OCI-LY1 (cell line): ENCODE results near the gene VPREB1.

Source experiments
- H2AFZ ChIP-seq: fragments of 200-600 bp; sonication (generic), shearing (Covaris generic); 2 replicates; pipeline ENCODE4 v1.6.0; 2014; ENCODE audit warnings: antibody characterized with exemption, mild to moderate bottlenecking, low read length
- H3F3A ChIP-seq: fragments of 200-600 bp; sonication (generic), shearing (Covaris generic); 2 replicates; pipeline ENCODE4 v1.6.0; 2014; ENCODE audit warnings: mild to moderate bottlenecking, antibody characterized with exemption, low read length, moderate library complexity; ENCODE audit not compliant: insufficient read depth
- H3K27ac ChIP-seq: fragments of 200-600 bp; sonication (generic); 2 replicates; pipeline ENCODE4 v1.5.1; 2014; ENCODE audit warnings: low read length, mixed run types, mild to moderate bottlenecking, low read depth; ENCODE audit not compliant: poor library complexity, severe bottlenecking
- H3K27me3 ChIP-seq: fragments of 200-600 bp; sonication (generic); 2 replicates; pipeline ENCODE4 v1.6.0; 2014; ENCODE audit warnings: antibody characterized with exemption, mild to moderate bottlenecking, low read length, moderate library complexity; ENCODE audit not compliant: insufficient read depth
- H3K36me3 ChIP-seq: fragments of 200-600 bp; sonication (generic); 2 replicates; pipeline ENCODE4 v1.6.1; 2014; ENCODE audit warnings: mild to moderate bottlenecking, antibody characterized with exemption, low read length, moderate library complexity, mixed read lengths; ENCODE audit not compliant: insufficient read depth
- H3K4me1 ChIP-seq: fragments of 200-600 bp; sonication (generic); 2 replicates; pipeline ENCODE4 v1.5.1; 2014; ENCODE audit warnings: mild to moderate bottlenecking, low read length, moderate library complexity; ENCODE audit not compliant: insufficient read depth, severe bottlenecking
- H3K4me2 ChIP-seq: fragments of 200-600 bp; sonication (generic), shearing (Covaris generic); 2 replicates; pipeline ENCODE4 v1.6.1; 2014; ENCODE audit warnings: low read length
- H3K4me3 ChIP-seq: fragments of 200-600 bp; sonication (generic); 2 replicates; pipeline ENCODE4 v1.5.1; 2014; ENCODE audit warnings: low read length, low read depth, mild to moderate bottlenecking, mixed read lengths; ENCODE audit not compliant: poor library complexity, severe bottlenecking
- H3K79me2 ChIP-seq: fragments of 200-600 bp; shearing (Covaris generic); 2 replicates; pipeline ENCODE4 v1.6.1; 2016; ENCODE audit warnings: mixed run types, low read length, mixed read lengths; ENCODE audit not compliant: insufficient read depth
- H3K9ac ChIP-seq: fragments of 200-600 bp; sonication (generic), shearing (Covaris generic); 2 replicates; pipeline ENCODE4 v1.6.1; 2014; ENCODE audit warnings: mild to moderate bottlenecking, low read length, mixed read lengths
- H3K9me2 ChIP-seq: fragments of 200-600 bp; sonication (generic), shearing (Covaris generic); 2 replicates; pipeline ENCODE4 v1.6.1; 2014; ENCODE audit warnings: low read depth, mild to moderate bottlenecking, low read length, mixed read lengths
- H3K9me3 ChIP-seq: fragments of 200-600 bp; shearing (Covaris generic); 2 replicates; pipeline ENCODE4 v1.6.1; 2014; ENCODE audit warnings: low read length, mixed read lengths
- H4K20me1 ChIP-seq: fragments of 200-600 bp; sonication (generic), shearing (Covaris generic); 2 replicates; pipeline ENCODE4 v1.6.0; 2016; ENCODE audit warnings: mild to moderate bottlenecking, low read length; ENCODE audit not compliant: insufficient read depth
- EZH2 ChIP-seq: fragments of 200-600 bp; sonication (generic), shearing (Covaris generic); IDR thresholded peaks from 2 replicates; pipeline ENCODE4 v1.8.0; 2017; ENCODE audit warnings: borderline replicate concordance, mixed run types, mild to moderate bottlenecking, antibody characterized with exemption, low read length, moderate library complexity, mixed read lengths
- TF ChIP-seq, protein P1 (sequence below): fragments of 200-600 bp; sonication (generic), shearing (Covaris generic); IDR thresholded peaks from 2 replicates; pipeline ENCODE4 v1.5.1; 2017; ENCODE audit warnings: mild to moderate bottlenecking, antibody characterized with exemption, low read length, moderate library complexity, mixed read lengths

Gene VPREB1

DNA sequence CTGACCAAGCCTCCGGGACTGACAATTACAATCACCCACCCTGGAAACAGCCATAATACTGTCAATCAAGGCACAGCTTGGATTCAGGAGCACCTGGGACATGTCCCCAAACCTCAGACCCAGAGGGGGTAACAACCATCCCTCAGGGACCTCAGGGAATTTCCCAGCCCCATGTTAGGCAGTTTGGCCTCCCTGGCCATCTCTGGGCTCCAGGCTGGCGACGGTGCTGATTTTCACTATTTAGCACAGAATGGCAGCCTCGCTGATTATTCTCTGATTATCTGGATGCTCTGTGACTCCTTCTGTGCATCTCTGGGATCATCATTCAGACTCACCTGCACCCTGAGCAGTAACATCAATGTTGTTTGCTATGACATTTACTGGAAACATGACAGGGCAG, 45.8 kb upstream of the VPREB1 start:
- Histone ChIP-seq H4K20me1 (no peaks in the 10 kb centered on the region), H3K36me3 (peaks cover 12% of the 10 kb centered on the region; the same call in 1 of the 2 replicates), H3K27me3 (no peaks in the 10 kb centered on the region), H3K4me3 (peak overlapping the region; percentile 77), H3K9me3 (no peaks in the 10 kb centered on the region), H3K27ac (peak overlapping the region; percentile 96), H3F3A (no peaks in the 10 kb centered on the region), H3K4me1 (peaks cover 85% of the 10 kb centered on the region), H3K9me2 (no peaks in the 10 kb centered on the region), H3K4me2 (peak overlapping the region; percentile 98), H3K79me2 (0 out of 2 replicates have a peak, but pooled peaks cover 9% of the 10 kb centered on the region), H3K9ac (peak overlapping the region; percentile 18; the same call in 1 of the 2 replicates), H2AFZ (no peak overlapping the region)
- TF ChIP-seq, protein P1, sequence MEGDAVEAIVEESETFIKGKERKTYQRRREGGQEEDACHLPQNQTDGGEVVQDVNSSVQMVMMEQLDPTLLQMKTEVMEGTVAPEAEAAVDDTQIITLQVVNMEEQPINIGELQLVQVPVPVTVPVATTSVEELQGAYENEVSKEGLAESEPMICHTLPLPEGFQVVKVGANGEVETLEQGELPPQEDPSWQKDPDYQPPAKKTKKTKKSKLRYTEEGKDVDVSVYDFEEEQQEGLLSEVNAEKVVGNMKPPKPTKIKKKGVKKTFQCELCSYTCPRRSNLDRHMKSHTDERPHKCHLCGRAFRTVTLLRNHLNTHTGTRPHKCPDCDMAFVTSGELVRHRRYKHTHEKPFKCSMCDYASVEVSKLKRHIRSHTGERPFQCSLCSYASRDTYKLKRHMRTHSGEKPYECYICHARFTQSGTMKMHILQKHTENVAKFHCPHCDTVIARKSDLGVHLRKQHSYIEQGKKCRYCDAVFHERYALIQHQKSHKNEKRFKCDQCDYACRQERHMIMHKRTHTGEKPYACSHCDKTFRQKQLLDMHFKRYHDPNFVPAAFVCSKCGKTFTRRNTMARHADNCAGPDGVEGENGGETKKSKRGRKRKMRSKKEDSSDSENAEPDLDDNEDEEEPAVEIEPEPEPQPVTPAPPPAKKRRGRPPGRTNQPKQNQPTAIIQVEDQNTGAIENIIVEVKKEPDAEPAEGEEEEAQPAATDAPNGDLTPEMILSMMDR = no peak
- TF ChIP-seq EZH2 = no peak

DNA sequence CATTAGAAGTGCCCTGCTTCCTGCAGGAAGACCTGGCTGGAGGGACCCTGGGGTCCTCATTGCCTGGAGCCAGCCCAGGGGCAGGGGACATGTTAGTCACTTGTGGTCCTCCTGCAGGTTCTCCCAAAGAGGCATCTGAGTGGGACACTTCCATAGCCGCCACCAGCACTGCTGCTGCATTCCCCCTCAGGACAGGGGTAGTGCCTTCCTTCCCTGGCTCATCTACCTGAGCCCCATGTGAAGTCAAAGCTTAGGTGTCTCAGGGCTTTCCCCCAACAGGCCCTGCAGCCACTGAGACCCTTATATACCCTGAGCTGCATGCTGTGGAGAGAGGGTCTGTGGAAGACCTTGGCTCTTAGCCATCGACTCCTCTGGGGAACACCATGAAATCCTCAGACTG, 45.0 kb upstream of the VPREB1 start:
- Histone ChIP-seq H3K79me2 (0 out of 2 replicates have a peak, but pooled peaks cover 9% of the 10 kb centered on the region), H3F3A (no peaks in the 10 kb centered on the region), H3K36me3 (peaks cover 12% of the 10 kb centered on the region; the same call in 1 of the 2 replicates), H3K4me3 (no peak overlapping the region), H3K9ac (no peak overlapping the region), H3K27me3 (no peaks in the 10 kb centered on the region), H3K4me2 (no peak overlapping the region), H3K9me2 (no peaks in the 10 kb centered on the region), H2AFZ (no peak overlapping the region), H3K4me1 (peaks cover 77% of the 10 kb centered on the region), H4K20me1 (no peaks in the 10 kb centered on the region), H3K27ac (peak overlapping the region; percentile 96), H3K9me3 (no peaks in the 10 kb centered on the region)
- TF ChIP-seq, protein P1 = no peak
- no peak for TF ChIP-seq EZH2

DNA sequence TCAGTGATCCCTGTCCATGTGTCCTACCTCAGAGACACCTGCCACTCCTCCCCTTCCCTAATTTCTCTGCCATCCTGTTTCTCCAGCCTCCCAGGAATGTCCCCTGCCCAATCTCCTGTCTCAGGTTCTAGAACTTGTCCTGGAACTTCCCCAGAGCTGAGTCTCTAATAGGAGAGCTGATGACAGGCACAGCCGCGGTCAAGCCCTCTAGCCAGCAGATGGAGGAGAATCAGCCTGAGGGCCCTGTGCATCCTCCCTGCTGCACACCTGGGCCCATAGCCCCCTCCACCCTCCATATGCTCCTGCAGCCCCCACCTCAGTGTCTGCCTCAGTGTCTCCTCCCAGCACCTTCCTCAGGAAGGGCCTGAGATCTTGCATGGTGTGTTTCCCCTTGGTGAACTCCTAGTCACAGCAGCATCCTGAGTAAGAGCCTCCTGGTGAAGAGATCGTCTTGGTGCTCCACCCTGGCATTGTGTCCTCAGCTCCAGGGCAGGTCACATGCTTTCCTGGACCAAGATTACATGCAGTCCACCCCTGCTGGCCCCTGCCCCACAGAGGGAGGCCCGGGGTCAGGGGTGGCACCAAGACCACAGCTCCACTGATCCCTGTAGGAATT, 43.9 kb upstream of the VPREB1 start:
- peaks cover 12% of the 10 kb centered on the region; the same call in 1 of the 2 replicates for H3K36me3 ChIP-seq
- 0 out of 2 replicates have a peak, but pooled peaks cover 9% of the 10 kb centered on the region for H3K79me2 ChIP-seq
- peak overlapping the region; percentile 96 for H3K27ac ChIP-seq
- no peaks in the 10 kb centered on the region for H3K9me3 ChIP-seq
- no peaks in the 10 kb centered on the region for H3F3A ChIP-seq
- TF ChIP-seq, protein P1 = no peak
- peak overlapping the region; percentile 59; the same call in 1 of the 2 replicates for H3K4me2 ChIP-seq
- H3K27me3 ChIP-seq = no peaks in the 10 kb centered on the region
- peak overlapping the region; percentile 19; the same call in 1 of the 2 replicates for H3K9ac ChIP-seq
- no peaks in the 10 kb centered on the region for H3K9me2 ChIP-seq
- H4K20me1 ChIP-seq = no peaks in the 10 kb centered on the region
- peaks cover 75% of the 10 kb centered on the region for H3K4me1 ChIP-seq
- no peak overlapping the region for H2AFZ ChIP-seq
- H3K4me3 ChIP-seq = peak overlapping the region; percentile 8
